Measurements from ENCODE around the gene IL4I1.
"Not testable (repeated sequence)": the region's sequence is repeated elsewhere in the genome, so short reads cannot be mapped to it uniquely, and the experiment has no call there.

Gene IL4I1

GRCh38 chr19:49896863-49897621, at the start of gene IL4I1:
Gene IL4I1 (minus strand): TSS chr19:49896887. CDS start chr19:49896160, 727 bp downstream.
- peak; percentile 64 for DNase-seq

- no peak for DNase-seq
Measured at GRCh38 chr19:49946415-49946814, 49.7 kb upstream of the IL4I1 start.

GRCh38 chr19:49944567-49944966, 47.9 kb upstream of the IL4I1 start:
- DNase-seq, result not testable (repeated sequence)

- no peak for DNase-seq
Measured at GRCh38 chr19:49940482-49940791, 43.8 kb upstream of the IL4I1 start.

GRCh38 chr19:49939721-49940481, 43.2 kb upstream of the IL4I1 start:
- DNase-seq, result no peak

- no peak for DNase-seq
Measured at GRCh38 chr19:49938662-49939061, 42.0 kb upstream of the IL4I1 start.

- peak; percentile 88 for DNase-seq
Measured at GRCh38 chr19:49937750-49938381, 41.2 kb upstream of the IL4I1 start.

- no peak for DNase-seq
Measured at GRCh38 chr19:49936549-49936948, 39.9 kb upstream of the IL4I1 start.

- no peak for DNase-seq
Measured at GRCh38 chr19:49933643-49934042, 37.0 kb upstream of the IL4I1 start.

GRCh38 chr19:49932731-49933131, 36.0 kb upstream of the IL4I1 start:
- DNase-seq, result peak; percentile 57

GRCh38 chr19:49932041-49932451, 35.4 kb upstream of the IL4I1 start:
- no peak for DNase-seq

GRCh38 chr19:49931293-49932040, 34.8 kb upstream of the IL4I1 start:
- no peak for DNase-seq

- DNase-seq, result no peak
Measured at GRCh38 chr19:49930483-49931011, 33.9 kb upstream of the IL4I1 start.

- peak; percentile 87 for DNase-seq
Measured at GRCh38 chr19:49929611-49930482, 33.2 kb upstream of the IL4I1 start.

- peak; percentile 97 for DNase-seq
Measured at GRCh38 chr19:49929121-49929610, 32.5 kb upstream of the IL4I1 start, which contains the start of the genes ATF5 and NUP62. Gene ATF5 (plus strand): TSS chr19:49929205. CDS start chr19:49930851, 1,646 bp downstream. Gene NUP62 (minus strand): TSS chr19:49929504. CDS start chr19:49909807, 19,697 bp downstream.

- no peak for DNase-seq
Measured at GRCh38 chr19:49927526-49928264, 31.0 kb upstream of the IL4I1 start.

- no peak for DNase-seq
Measured at GRCh38 chr19:49926515-49926914, 29.8 kb upstream of the IL4I1 start.

- no peak for DNase-seq
Measured at GRCh38 chr19:49925486-49925885, 28.8 kb upstream of the IL4I1 start.

- not testable (repeated sequence) for DNase-seq
Measured at GRCh38 chr19:49924881-49925210, 28.2 kb upstream of the IL4I1 start.

GRCh38 chr19:49924004-49924880, 27.6 kb upstream of the IL4I1 start:
- DNase-seq, result no peak

Measured in activated CD4-positive, CD25-positive, alpha-beta regulatory T cell treated with anti-CD3 and anti-CD28 coated beads, Interleukin-2, amount 50 U/mL, for 72 hours (primary cell).